Fibroblast of lung (primary cell): ENCODE results near the gene NKX1-2. TPM values are rescaled to one million over a fixed set of nuclear protein-coding genes. Genes with fewer than 3 reads are reported as not detected.
A peak's percentile ranks its signal among the peaks of the same experiment; 100 is the strongest.

Source experiments
- DNase-seq, 2 donors: peaks; one replicate each; pipeline versions ENCODE4 v3.0.0 to v3.0.0-alpha.2; 2010; ENCODE audit warnings: low read depth in 2 of 2
- H2AFZ ChIP-seq: 2 replicates; pipeline ENCODE4 v1.5.1; 2012; ENCODE audit warnings: low read length, control low read depth, inconsistent platforms
- H3K27ac ChIP-seq: 2 replicates; pipeline ENCODE4 v1.5.1; 2011; ENCODE audit warnings: low read length, control low read depth; ENCODE audit not compliant: insufficient read depth
- H3K27me3 ChIP-seq: 2 replicates; pipeline ENCODE4 v1.5.1; 2011; ENCODE audit warnings: mild to moderate bottlenecking, low read length; ENCODE audit not compliant: control insufficient read depth, insufficient read depth
- H3K36me3 ChIP-seq: 2 replicates; pipeline ENCODE4 v1.5.1; 2011; ENCODE audit warnings: low read length; ENCODE audit not compliant: control insufficient read depth, insufficient read depth
- H3K4me1 ChIP-seq: 2 replicates; pipeline ENCODE4 v1.5.1; 2011; ENCODE audit warnings: low read length; ENCODE audit not compliant: control insufficient read depth, insufficient read depth; ENCODE audit errors: extremely low read depth
- H3K4me2 ChIP-seq: 2 replicates; pipeline ENCODE4 v1.5.1; 2011; ENCODE audit warnings: low read length, control low read depth; ENCODE audit not compliant: insufficient read depth; ENCODE audit errors: extremely low read depth
- H3K4me3 ChIP-seq, 4 experiments: fragments of 200-600 bp in 1 of 4; sonication (generic) in 1 of 4; replicated peaks in 1 of 4; 2 replicates each; pipeline ENCODE4 v1.5.1; 2011 to 2016; ENCODE audit warnings: low read length in 4 of 4, low read depth in 3 of 4, mild to moderate bottlenecking in 3 of 4, control low read depth in 2 of 4, inconsistent platforms in 1 of 4, mixed read lengths in 1 of 4; ENCODE audit not compliant: insufficient read depth in 1 of 4; ENCODE audit errors: control extremely low read depth in 1 of 4
- H3K79me2 ChIP-seq: 2 replicates; pipeline ENCODE4 v1.5.1; 2012; ENCODE audit warnings: mild to moderate bottlenecking, low read length, inconsistent platforms; ENCODE audit not compliant: control insufficient read depth, insufficient read depth
- H3K9ac ChIP-seq: 2 replicates; pipeline ENCODE4 v1.5.1; 2011; ENCODE audit warnings: mild to moderate bottlenecking, low read length, control low read depth; ENCODE audit not compliant: insufficient read depth
- H3K9me3 ChIP-seq: 2 replicates; pipeline ENCODE4 v1.5.1; 2012; ENCODE audit warnings: low read depth, low read length; ENCODE audit not compliant: control insufficient read depth, insufficient read depth
- H4K20me1 ChIP-seq: 2 replicates; pipeline ENCODE4 v1.5.1; 2011; ENCODE audit warnings: low read length; ENCODE audit not compliant: control insufficient read depth, insufficient read depth; ENCODE audit errors: extremely low read depth
- CTCF ChIP-seq, 2 donors: IDR thresholded peaks in 1 of 2; conservative IDR thresholded peaks in 1 of 2; 1 replicate in 1 of 2; 2 replicates in 1 of 2; pipeline ENCODE4 v1.5.1; 2011 to 2012; ENCODE audit warnings: low read length in 2 of 2, control low read depth in 1 of 2, inconsistent platforms in 1 of 2, low read depth in 1 of 2, mild to moderate bottlenecking in 1 of 2
- EZH2 ChIP-seq: IDR thresholded peaks from 2 replicates; pipeline ENCODE4 v1.5.1; 2012; ENCODE audit warnings: low read length, control low read depth, mild to moderate bottlenecking; ENCODE audit errors: missing control alignments
- polyA plus RNA-seq, 2 donors: library from polyadenylated mRNA; depleted of rRNA in 1 of 2; stranded (reverse) in 1 of 2; unstranded in 1 of 2; fragments of >200 nt; gene quantifications; 2 replicates each; pipeline ENCODE4 v1.2.1, GENCODE V29; 2011 to 2012; ENCODE audit warnings: missing spikeins in 1 of 2
- total RNA-seq: library from RNA; depleted of rRNA; stranded (reverse); fragments of >200 nt; gene quantifications from 2 replicates; pipeline ENCODE4 v1.2.1, GENCODE V29; 2014

Gene NKX1-2
- total and polyA plus RNA-seq, 2 donors (not counting 1 experiment from before 2014, with no cell fraction given), result not detected

GRCh38 chr10:124478515-124478914 lies 28.7 kb upstream of the NKX1-2 start:
- no peak overlapping the region for H2AFZ ChIP-seq
- H4K20me1 ChIP-seq, result no peaks in the 10 kb centered on the region

GRCh38 chr10:124477614-124478363 lies 28.0 kb upstream of the NKX1-2 start:
- TF ChIP-seq EZH2 (no peak), CTCF (conservative IDR thresholded peaks at IDR 0.05 in 1 of 2, IDR thresholded peaks at IDR 0.05 in 1 of 2; ENCODE audit: low read depth in 1 of 2, low read length in 2 of 2) (no peak)
- no peaks in the 10 kb centered on the region for H4K20me1 ChIP-seq
- no peaks in the 10 kb centered on the region for H3K4me1 ChIP-seq
- H3K9ac ChIP-seq, result no peak overlapping the region
- no peaks in the 10 kb centered on the region for H3K36me3 ChIP-seq
- peak in 1 of 2 donors; percentile 7 for DNase-seq
- no peaks in the 10 kb centered on the region for H3K27me3 ChIP-seq
- no peak overlapping the region for H3K4me3 ChIP-seq
- H3K9me3 ChIP-seq, result no peaks in the 10 kb centered on the region
- no peak overlapping the region for H3K27ac ChIP-seq
- no peaks in the 10 kb centered on the region for H3K79me2 ChIP-seq
- H3K4me2 ChIP-seq, result no peak overlapping the region
- no peak overlapping the region for H2AFZ ChIP-seq

More at GRCh38 chr10:124478515-124478914, 28.7 kb upstream of the NKX1-2 start:
- Histone ChIP-seq H3K9me3 (no peaks in the 10 kb centered on the region), H3K27ac (no peak overlapping the region), H3K79me2 (no peaks in the 10 kb centered on the region), H3K36me3 (no peaks in the 10 kb centered on the region), H3K9ac (no peak overlapping the region), H3K27me3 (no peaks in the 10 kb centered on the region), H3K4me2 (no peak overlapping the region), H3K4me1 (no peaks in the 10 kb centered on the region), H3K4me3 (no peak overlapping the region)
- no peak for DNase-seq
- TF ChIP-seq EZH2, result no peak

- no peak overlapping the region for H2AFZ ChIP-seq
- DNase-seq, result no peak
- H3K9me3 ChIP-seq, result no peaks in the 10 kb centered on the region
- H3K4me2 ChIP-seq, result no peak overlapping the region
- H3K4me1 ChIP-seq, result no peaks in the 10 kb centered on the region
- H3K27ac ChIP-seq, result no peak overlapping the region
- H3K4me3 ChIP-seq, result no peak overlapping the region
- H3K9ac ChIP-seq, result no peak overlapping the region
- H4K20me1 ChIP-seq, result no peaks in the 10 kb centered on the region
- no peaks in the 10 kb centered on the region for H3K36me3 ChIP-seq
- H3K79me2 ChIP-seq, result no peaks in the 10 kb centered on the region
- H3K27me3 ChIP-seq, result no peaks in the 10 kb centered on the region
- TF ChIP-seq EZH2, result no peak
- no peak for TF ChIP-seq CTCF (conservative IDR thresholded peaks at IDR 0.05 in 1 of 2, IDR thresholded peaks at IDR 0.05 in 1 of 2; ENCODE audit: low read depth in 1 of 2, low read length in 2 of 2)
Observed at GRCh38 chr10:124476043-124476725, 26.3 kb upstream of the NKX1-2 start.
